IPS DF 4.7 (cell line): ENCODE data around the gene CACNA1G.

Source experiments
- DNase-seq: peaks from one replicate; pipeline ENCODE4 v3.0.0-alpha.2; 2013; ENCODE audit warnings: low spot score; ENCODE audit errors: extremely low read depth

Gene CACNA1G

GRCh38 chr17:50630524-50631194 is 70.1 kb downstream of the CACNA1G start:
- DNase-seq: no peak

GRCh38 chr17:50631195-50631907 is 70.8 kb downstream of the CACNA1G start:
- DNase-seq: no peak

- DNase-seq: no peak
Measured at GRCh38 chr17:50631908-50632571, 71.5 kb downstream of the CACNA1G start.

- no peak for DNase-seq
Measured at GRCh38 chr17:50632637-50633036, 72.1 kb downstream of the CACNA1G start.

- no peak for DNase-seq
Measured at GRCh38 chr17:50633683-50634082, 73.2 kb downstream of the CACNA1G start.

- no peak for DNase-seq
Measured at GRCh38 chr17:50634224-50634914, 73.9 kb downstream of the CACNA1G start, which contains the start of gene ABCC3. Gene ABCC3, plus strand, starts transcription at chr17:50634881. Its CDS starts 56 bp downstream, at chr17:50634937.

- DNase-seq: no peak
Measured at GRCh38 chr17:50634915-50635731, 74.6 kb downstream of the CACNA1G start.

GRCh38 chr17:50635732-50635981 is 75.1 kb downstream of the CACNA1G start:
- DNase-seq: no peak

GRCh38 chr17:50635982-50636803 is 75.7 kb downstream of the CACNA1G start:
- no peak for DNase-seq

GRCh38 chr17:50636804-50637195 is 76.3 kb downstream of the CACNA1G start:
- DNase-seq: no peak

GRCh38 chr17:50637829-50638605 is 77.5 kb downstream of the CACNA1G start:
- DNase-seq: no peak

- DNase-seq: no peak
Measured at GRCh38 chr17:50638606-50638965, 78.1 kb downstream of the CACNA1G start.

- DNase-seq: no peak
Measured at GRCh38 chr17:50638966-50639713, 78.6 kb downstream of the CACNA1G start.

- no peak for DNase-seq
Measured at GRCh38 chr17:50640686-50641351, 80.3 kb downstream of the CACNA1G start.

GRCh38 chr17:50641357-50641756 is 80.8 kb downstream of the CACNA1G start:
- DNase-seq: no peak

GRCh38 chr17:50642071-50642721 is 81.7 kb downstream of the CACNA1G start:
- no peak for DNase-seq

- no peak for DNase-seq
Measured at GRCh38 chr17:50642722-50643656, 82.5 kb downstream of the CACNA1G start.
